SK-N-SH (cell line): ENCODE data around the gene BAIAP2. TPM values are rescaled to one million over a fixed set of nuclear protein-coding genes. Genes with fewer than 3 reads are reported as not detected.

ENCODE experiments used
- CTCF ChIA-PET: fragments of 300-600, 350-600 bp; formaldehyde crosslinking; extraction: SDS; loops from one replicate; lab custom pipeline; 2021; lab: Yijun Ruan, JAX
- POLR2A ChIA-PET: fragments of 350-600 bp; sonication (Branson Sonifier 250); formaldehyde crosslinking; extraction: SDS; loops from one replicate; lab custom pipeline; 2020; ENCODE audit warnings: antibody characterized with exemption, inconsistent platforms; lab: Yijun Ruan, JAX
- DNase-seq: peaks from one replicate; pipeline ENCODE4 v3.0.0; 2012
- H2AFZ ChIP-seq: fragments of 200-600 bp; sonication (generic); 2 replicates; pipeline ENCODE4 v1.8.1; 2016; ENCODE audit warnings: antibody characterized with exemption, mild to moderate bottlenecking, low read depth
- H3F3A ChIP-seq: fragments of 200-600 bp; sonication (generic); replicated peaks from 2 replicates; pipeline ENCODE3; 2016; ENCODE audit warnings: antibody characterized with exemption, mild to moderate bottlenecking; ENCODE audit not compliant: insufficient read depth
- H3K27ac ChIP-seq, 2 experiments: fragments of 200-500 bp in 1 of 2; fragments of 200-600 bp in 1 of 2; sonication (Bioruptor generic) in 1 of 2; sonication (generic), shearing (Covaris generic) in 1 of 2; 2 replicates each; pipeline versions ENCODE4 v1.5.1 to v1.6.1; 2014 to 2016; ENCODE audit warnings: low read depth in 2 of 2, inconsistent platforms in 1 of 2, low read length in 1 of 2, mild to moderate bottlenecking in 1 of 2, mixed read lengths in 1 of 2
- H3K27me3 ChIP-seq: fragments of 200-600 bp; sonication (generic), shearing (Covaris generic); 2 replicates; pipeline ENCODE4 v1.6.1; 2016; ENCODE audit warnings: mixed run types; ENCODE audit not compliant: insufficient read depth
- H3K36me3 ChIP-seq, 2 experiments: fragments of 200-500 bp in 1 of 2; fragments of 200-600 bp in 1 of 2; sonication (Bioruptor generic) in 1 of 2; sonication (generic) in 1 of 2; replicated peaks in 1 of 2; 2 replicates each; pipeline versions ENCODE3 to v1.5.1; 2014 to 2016; ENCODE audit warnings: low read length in 1 of 2, mild to moderate bottlenecking in 1 of 2; ENCODE audit not compliant: insufficient read depth in 2 of 2, control insufficient read depth in 1 of 2
- H3K4me1 ChIP-seq, 2 experiments: fragments of 200-500 bp in 1 of 2; fragments of 200-600 bp in 1 of 2; sonication (Bioruptor generic) in 1 of 2; sonication (generic), shearing (Covaris generic) in 1 of 2; 2 replicates each; pipeline versions ENCODE4 v1.5.1 to v1.6.1; 2014 to 2016; ENCODE audit warnings: low read depth in 1 of 2, low read length in 1 of 2, mixed run types in 1 of 2; ENCODE audit not compliant: insufficient read depth in 2 of 2, control insufficient read depth in 1 of 2
- H3K4me2 ChIP-seq: fragments of 200-600 bp; sonication (generic), shearing (Covaris generic); 2 replicates; pipeline ENCODE4 v1.6.1; 2017; ENCODE audit warnings: mixed run types
- H3K4me3 ChIP-seq, 2 experiments: fragments of 200-500 bp in 1 of 2; fragments of 200-600 bp in 1 of 2; sonication (Bioruptor generic) in 1 of 2; sonication (generic), shearing (Covaris generic) in 1 of 2; 2 replicates each; pipeline versions ENCODE4 v1.5.1 to v1.8.1; 2014 to 2016; ENCODE audit warnings: low read depth in 2 of 2, inconsistent platforms in 1 of 2, low read length in 1 of 2, mild to moderate bottlenecking in 1 of 2, mixed read lengths in 1 of 2, moderate library complexity in 1 of 2
- H3K79me2 ChIP-seq: fragments of 200-600 bp; sonication (generic); 2 replicates; pipeline ENCODE4 v1.8.1; 2017; ENCODE audit warnings: mild to moderate bottlenecking; ENCODE audit not compliant: insufficient read depth
- H3K9ac ChIP-seq: fragments of 200-600 bp; sonication (generic); 2 replicates; pipeline ENCODE4 v1.6.1; 2017; ENCODE audit warnings: mixed run types
- H3K9me2 ChIP-seq: fragments of 200-600 bp; sonication (generic); 2 replicates; pipeline ENCODE4 v1.6.1; 2017; ENCODE audit warnings: mixed run types
- H3K9me3 ChIP-seq: fragments of 200-600 bp; sonication (generic); 2 replicates; pipeline ENCODE4 v1.6.1; 2017; ENCODE audit warnings: mixed run types, mild to moderate bottlenecking, moderate library complexity
- H4K20me1 ChIP-seq: fragments of 200-600 bp; sonication (generic); 2 replicates; pipeline ENCODE4 v1.6.1; 2017; ENCODE audit warnings: mild to moderate bottlenecking, mixed run types; ENCODE audit not compliant: insufficient read depth
- ELF1 ChIP-seq: IDR thresholded peaks from 2 replicates; pipeline ENCODE4 v1.4.0; 2012
- FOXJ3 ChIP-seq: sonication (generic); formaldehyde crosslinking; IDR thresholded peaks from 2 replicates; pipeline ENCODE4 v1.5.1; 2020; ENCODE audit warnings: mild to moderate bottlenecking, missing genetic modification reagents
- FOXM1 ChIP-seq: IDR thresholded peaks from 2 replicates; pipeline ENCODE4 v1.4.0; 2012; ENCODE audit warnings: low read depth, mild to moderate bottlenecking
- GABPA ChIP-seq: IDR thresholded peaks from 2 replicates; pipeline ENCODE4 v1.4.0; 2012; ENCODE audit warnings: low read depth, mild to moderate bottlenecking
- JUND ChIP-seq: IDR thresholded peaks from 2 replicates; pipeline ENCODE4 v1.4.0; 2012
- MEF2A ChIP-seq: IDR thresholded peaks from 2 replicates; pipeline ENCODE4 v1.4.0; 2012; ENCODE audit warnings: low read depth, borderline replicate concordance
- MXI1 ChIP-seq: IDR thresholded peaks from 2 replicates; pipeline ENCODE4 v1.6.1; 2012; ENCODE audit warnings: mild to moderate bottlenecking, low read depth, low read length, improper control_type of control experiment
- NRF1 ChIP-seq: IDR thresholded peaks from 2 replicates; pipeline ENCODE4 v1.6.1; 2012; ENCODE audit warnings: low read depth, mild to moderate bottlenecking, low read length
- POLR2AphosphoS5 ChIP-seq: IDR thresholded peaks from 2 replicates; pipeline ENCODE4 v1.6.1; 2012; ENCODE audit warnings: low read depth, low read length
- TEAD4 ChIP-seq: IDR thresholded peaks from 2 replicates; pipeline ENCODE4 v1.4.0; 2012; ENCODE audit warnings: mild to moderate bottlenecking, borderline replicate concordance; ENCODE audit not compliant: insufficient read depth
- USF1 ChIP-seq: IDR thresholded peaks from 2 replicates; pipeline ENCODE4 v1.4.0; 2012; ENCODE audit warnings: low read depth, borderline replicate concordance
- WGBS: methylation state at CpG from one replicate; pipeline ENCODE4 v1.1.6; 2017; ENCODE audit warnings: low lambda C conversion rate; 5-methylcytosine and 5-hydroxymethylcytosine counted together
- polyA plus RNA-seq, 3 experiments: library from polyadenylated mRNA; depleted of rRNA; stranded (reverse); fragments of >200 nt; gene quantifications; 2 replicates each; pipeline ENCODE4 v1.2.3, GENCODE V29; 2012
- TF ChIP-seq, protein P1 (sequence below): IDR thresholded peaks from 2 replicates; pipeline ENCODE4 v1.6.1; 2012; ENCODE audit warnings: mild to moderate bottlenecking, low read depth, low read length, moderate library complexity
- TF ChIP-seq, protein P2 (sequence below): fragments of 200-600 bp; sonication (generic); IDR thresholded peaks from 2 replicates; pipeline ENCODE4 v1.6.1; 2017; ENCODE audit warnings: antibody characterized with exemption, mild to moderate bottlenecking, moderate library complexity
- TF ChIP-seq, protein P3 (sequence below): fragments of 150-350 bp; IDR thresholded peaks from 2 replicates; pipeline ENCODE4 v1.6.1; 2017; ENCODE audit warnings: antibody characterized with exemption, low read length, low read depth, borderline replicate concordance
- TF ChIP-seq, protein P4 (sequence below): IDR thresholded peaks from 2 replicates; pipeline ENCODE4; 2012

BAIAP2 gene
- polyA plus RNA-seq, 1 of the 3 experiments (the other 2 are of a cell fraction): 19.8 TPM

- TF ChIP-seq, protein P1, sequence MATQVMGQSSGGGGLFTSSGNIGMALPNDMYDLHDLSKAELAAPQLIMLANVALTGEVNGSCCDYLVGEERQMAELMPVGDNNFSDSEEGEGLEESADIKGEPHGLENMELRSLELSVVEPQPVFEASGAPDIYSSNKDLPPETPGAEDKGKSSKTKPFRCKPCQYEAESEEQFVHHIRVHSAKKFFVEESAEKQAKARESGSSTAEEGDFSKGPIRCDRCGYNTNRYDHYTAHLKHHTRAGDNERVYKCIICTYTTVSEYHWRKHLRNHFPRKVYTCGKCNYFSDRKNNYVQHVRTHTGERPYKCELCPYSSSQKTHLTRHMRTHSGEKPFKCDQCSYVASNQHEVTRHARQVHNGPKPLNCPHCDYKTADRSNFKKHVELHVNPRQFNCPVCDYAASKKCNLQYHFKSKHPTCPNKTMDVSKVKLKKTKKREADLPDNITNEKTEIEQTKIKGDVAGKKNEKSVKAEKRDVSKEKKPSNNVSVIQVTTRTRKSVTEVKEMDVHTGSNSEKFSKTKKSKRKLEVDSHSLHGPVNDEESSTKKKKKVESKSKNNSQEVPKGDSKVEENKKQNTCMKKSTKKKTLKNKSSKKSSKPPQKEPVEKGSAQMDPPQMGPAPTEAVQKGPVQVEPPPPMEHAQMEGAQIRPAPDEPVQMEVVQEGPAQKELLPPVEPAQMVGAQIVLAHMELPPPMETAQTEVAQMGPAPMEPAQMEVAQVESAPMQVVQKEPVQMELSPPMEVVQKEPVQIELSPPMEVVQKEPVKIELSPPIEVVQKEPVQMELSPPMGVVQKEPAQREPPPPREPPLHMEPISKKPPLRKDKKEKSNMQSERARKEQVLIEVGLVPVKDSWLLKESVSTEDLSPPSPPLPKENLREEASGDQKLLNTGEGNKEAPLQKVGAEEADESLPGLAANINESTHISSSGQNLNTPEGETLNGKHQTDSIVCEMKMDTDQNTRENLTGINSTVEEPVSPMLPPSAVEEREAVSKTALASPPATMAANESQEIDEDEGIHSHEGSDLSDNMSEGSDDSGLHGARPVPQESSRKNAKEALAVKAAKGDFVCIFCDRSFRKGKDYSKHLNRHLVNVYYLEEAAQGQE: no peak
- TF ChIP-seq POLR2AphosphoS5 (no peak), FOXJ3 (no peak), JUND (no peak), TEAD4 (no peak), USF1 (no peak), MEF2A (no peak), NRF1 (no peak), GABPA (no peak), ELF1 (no peak), MXI1 (no peak), FOXM1 (no peak)
- TF ChIP-seq, protein P2, sequence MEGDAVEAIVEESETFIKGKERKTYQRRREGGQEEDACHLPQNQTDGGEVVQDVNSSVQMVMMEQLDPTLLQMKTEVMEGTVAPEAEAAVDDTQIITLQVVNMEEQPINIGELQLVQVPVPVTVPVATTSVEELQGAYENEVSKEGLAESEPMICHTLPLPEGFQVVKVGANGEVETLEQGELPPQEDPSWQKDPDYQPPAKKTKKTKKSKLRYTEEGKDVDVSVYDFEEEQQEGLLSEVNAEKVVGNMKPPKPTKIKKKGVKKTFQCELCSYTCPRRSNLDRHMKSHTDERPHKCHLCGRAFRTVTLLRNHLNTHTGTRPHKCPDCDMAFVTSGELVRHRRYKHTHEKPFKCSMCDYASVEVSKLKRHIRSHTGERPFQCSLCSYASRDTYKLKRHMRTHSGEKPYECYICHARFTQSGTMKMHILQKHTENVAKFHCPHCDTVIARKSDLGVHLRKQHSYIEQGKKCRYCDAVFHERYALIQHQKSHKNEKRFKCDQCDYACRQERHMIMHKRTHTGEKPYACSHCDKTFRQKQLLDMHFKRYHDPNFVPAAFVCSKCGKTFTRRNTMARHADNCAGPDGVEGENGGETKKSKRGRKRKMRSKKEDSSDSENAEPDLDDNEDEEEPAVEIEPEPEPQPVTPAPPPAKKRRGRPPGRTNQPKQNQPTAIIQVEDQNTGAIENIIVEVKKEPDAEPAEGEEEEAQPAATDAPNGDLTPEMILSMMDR: no peak
- TF ChIP-seq, protein P3, sequence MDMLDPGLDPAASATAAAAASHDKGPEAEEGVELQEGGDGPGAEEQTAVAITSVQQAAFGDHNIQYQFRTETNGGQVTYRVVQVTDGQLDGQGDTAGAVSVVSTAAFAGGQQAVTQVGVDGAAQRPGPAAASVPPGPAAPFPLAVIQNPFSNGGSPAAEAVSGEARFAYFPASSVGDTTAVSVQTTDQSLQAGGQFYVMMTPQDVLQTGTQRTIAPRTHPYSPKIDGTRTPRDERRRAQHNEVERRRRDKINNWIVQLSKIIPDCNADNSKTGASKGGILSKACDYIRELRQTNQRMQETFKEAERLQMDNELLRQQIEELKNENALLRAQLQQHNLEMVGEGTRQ: no peak
- TF ChIP-seq, protein P4, sequence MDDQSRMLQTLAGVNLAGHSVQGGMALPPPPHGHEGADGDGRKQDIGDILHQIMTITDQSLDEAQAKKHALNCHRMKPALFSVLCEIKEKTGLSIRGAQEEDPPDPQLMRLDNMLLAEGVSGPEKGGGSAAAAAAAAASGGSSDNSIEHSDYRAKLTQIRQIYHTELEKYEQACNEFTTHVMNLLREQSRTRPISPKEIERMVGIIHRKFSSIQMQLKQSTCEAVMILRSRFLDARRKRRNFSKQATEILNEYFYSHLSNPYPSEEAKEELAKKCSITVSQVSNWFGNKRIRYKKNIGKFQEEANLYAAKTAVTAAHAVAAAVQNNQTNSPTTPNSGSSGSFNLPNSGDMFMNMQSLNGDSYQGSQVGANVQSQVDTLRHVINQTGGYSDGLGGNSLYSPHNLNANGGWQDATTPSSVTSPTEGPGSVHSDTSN: no peak
- DNase-seq: no peak
- Histone ChIP-seq H3K4me1 (peaks cover 0 to 4% of the 10 kb centered on the region in 2 experiments; a peak in 1 of 4 replicates), H3F3A (peaks cover 12% of the 10 kb centered on the region), H3K4me3 (no peak overlapping the region), H3K36me3 (no peaks in the 10 kb centered on the region), H4K20me1 (no peaks in the 10 kb centered on the region), H2AFZ (no peak overlapping the region), H3K9ac (no peak overlapping the region), H3K79me2 (no peaks in the 10 kb centered on the region), H3K9me3 (no peaks in the 10 kb centered on the region), H3K4me2 (no peak overlapping the region), H3K9me2 (no peaks in the 10 kb centered on the region), H3K27me3 (no peaks in the 10 kb centered on the region), H3K27ac (no peak overlapping the region)
- ChIA-PET POLR2A (no interaction called here), CTCF (interaction anchor here (0.9 to 2.7 kb wide), 6 partner anchors 7 to 117 kb away, joined by 3 to 24 read pairs (median 4); no protein-coding TSS in a partner anchor)
- WGBS: 64% methylated on average over 13 of the region's 28 CpGs
Measured at GRCh38 chr17:81135505-81136278, 100.7 kb downstream of the BAIAP2 start.
